Osteocyte (in vitro differentiated cells): Measurements from ENCODE around the gene RALGDS. TPM values are rescaled to one million over a fixed set of nuclear protein-coding genes. Genes with fewer than 3 reads are reported as not detected.

Experiments
- DNase-seq: peaks from one replicate; pipeline ENCODE4 v3.0.0; 2021; ENCODE audit warnings: mixed read lengths; ENCODE audit not compliant: unreplicated experiment; ENCODE audit errors: extremely low spot score
- H3K27ac Mint-ChIP-seq: one replicate; pipeline ENCODE4 v1.8.0; 2021; ENCODE audit warnings: mild to moderate bottlenecking, mixed read lengths; ENCODE audit not compliant: unreplicated experiment
- H3K27me3 Mint-ChIP-seq: one replicate; pipeline ENCODE4 v1.8.0; 2021; ENCODE audit warnings: mixed read lengths; ENCODE audit not compliant: unreplicated experiment
- H3K36me3 Mint-ChIP-seq: one replicate; pipeline ENCODE4 v1.8.0; 2021; ENCODE audit warnings: mixed read lengths; ENCODE audit not compliant: unreplicated experiment
- H3K4me1 Mint-ChIP-seq: one replicate; pipeline ENCODE4 v1.8.0; 2021; ENCODE audit warnings: mixed read lengths; ENCODE audit not compliant: unreplicated experiment
- H3K4me3 Mint-ChIP-seq: one replicate; pipeline ENCODE4 v1.8.0; 2021; ENCODE audit warnings: mild to moderate bottlenecking, moderate library complexity, mixed read lengths; ENCODE audit not compliant: unreplicated experiment
- H3K9me3 Mint-ChIP-seq: one replicate; pipeline ENCODE4 v1.8.0; 2021; ENCODE audit warnings: mixed read lengths; ENCODE audit not compliant: unreplicated experiment
- CTCF ChIP-seq: fragments of 200-600 bp; sonication (generic); IDR thresholded peaks from 2 replicates; pipeline ENCODE4 v1.5.0; 2021; ENCODE audit warnings: antibody characterized with exemption, mild to moderate bottlenecking, moderate library complexity
- total RNA-seq: library from RNA; stranded (reverse); gene quantifications from 2 replicates; pipeline ENCODE4 v1.2.1, GENCODE V29; 2021

RALGDS gene
- total RNA-seq, 1 donor from 2014 or later, result 38.4 TPM

- Mint-ChIP-seq H3K27ac (no peak overlapping the region), H3K4me1 (peaks cover 66% of the 10 kb centered on the region), H3K4me3 (peak overlapping the region; percentile 74), H3K9me3 (no peaks in the 10 kb centered on the region), H3K27me3 (no peaks in the 10 kb centered on the region), H3K36me3 (no peaks in the 10 kb centered on the region)
- DNase-seq, result no peak
- no peak for TF ChIP-seq CTCF
Measured at GRCh38 chr9:133120501-133121197, 391 bp downstream of the RALGDS start.

GRCh38 chr9:133119846-133120500 is 1.1 kb downstream of the RALGDS start:
- H3K4me3 Mint-ChIP-seq, result peak overlapping the region; percentile 74
- no peaks in the 10 kb centered on the region for H3K36me3 Mint-ChIP-seq
- H3K27ac Mint-ChIP-seq, result peak overlapping the region; percentile 41
- no peak for TF ChIP-seq CTCF
- no peaks in the 10 kb centered on the region for H3K9me3 Mint-ChIP-seq
- DNase-seq, result no peak
- no peaks in the 10 kb centered on the region for H3K27me3 Mint-ChIP-seq
- H3K4me1 Mint-ChIP-seq, result peaks cover 65% of the 10 kb centered on the region

- H3K36me3 Mint-ChIP-seq, result no peaks in the 10 kb centered on the region
- no peak for TF ChIP-seq CTCF
- peaks cover 68% of the 10 kb centered on the region for H3K4me1 Mint-ChIP-seq
- no peaks in the 10 kb centered on the region for H3K9me3 Mint-ChIP-seq
- no peak for DNase-seq
- peak overlapping the region; percentile 74 for H3K4me3 Mint-ChIP-seq
- no peaks in the 10 kb centered on the region for H3K27me3 Mint-ChIP-seq
- H3K27ac Mint-ChIP-seq, result peak overlapping the region; percentile 52
Measured at GRCh38 chr9:133119103-133119845, 1.8 kb downstream of the RALGDS start.

GRCh38 chr9:133118568-133118967 is 2.5 kb downstream of the RALGDS start:
- Mint-ChIP-seq H3K27ac (peak overlapping the region; percentile 52), H3K36me3 (no peaks in the 10 kb centered on the region), H3K9me3 (no peaks in the 10 kb centered on the region), H3K27me3 (no peaks in the 10 kb centered on the region), H3K4me3 (peak overlapping the region; percentile 74), H3K4me1 (peaks cover 73% of the 10 kb centered on the region)
- no peak for DNase-seq
- TF ChIP-seq CTCF, result no peak

DNA sequence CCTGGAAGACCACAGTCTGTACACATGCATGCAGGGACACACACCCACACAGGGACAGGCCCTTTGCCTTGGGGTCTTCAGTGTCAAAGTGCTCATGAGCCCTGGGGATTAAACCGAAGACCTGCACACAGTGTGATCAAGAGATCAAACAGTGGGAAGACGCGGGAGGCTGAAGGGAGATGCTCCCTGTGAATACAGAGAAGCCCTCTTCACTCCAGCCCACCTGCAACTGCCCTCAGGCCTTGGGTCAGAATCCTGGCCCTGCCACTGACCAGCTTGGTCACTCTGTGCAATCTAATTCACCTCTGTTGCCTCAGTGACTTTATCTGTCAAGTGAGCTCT is 2.9 kb downstream of the RALGDS start:
- H3K36me3 Mint-ChIP-seq, result no peaks in the 10 kb centered on the region

More for the DNA sequence above, 2.9 kb downstream of the RALGDS start:
- no peak for DNase-seq
- no peak for TF ChIP-seq CTCF
- Mint-ChIP-seq H3K27me3 (no peaks in the 10 kb centered on the region), H3K9me3 (no peaks in the 10 kb centered on the region), H3K4me3 (no peak overlapping the region), H3K27ac (no peak overlapping the region), H3K4me1 (peaks cover 75% of the 10 kb centered on the region)
